Neural cell (in vitro differentiated cells): ENCODE results near the gene GABBR2. TPM values are rescaled to one million over a fixed set of nuclear protein-coding genes. Genes with fewer than 3 reads are reported as not detected.

ENCODE experiments used
- H2AFZ ChIP-seq: fragments of 200-600, 300-800 bp; sonication (generic), shearing (Covaris generic); 2 replicates; pipeline ENCODE4 v1.6.0; 2014; ENCODE audit warnings: low read depth, mild to moderate bottlenecking, antibody characterized with exemption, low read length, moderate library complexity
- H3F3A ChIP-seq: fragments of 200-600 bp; shearing (Covaris generic); 2 replicates; pipeline ENCODE4 v1.6.1; 2016; ENCODE audit warnings: mild to moderate bottlenecking, moderate library complexity, mixed read lengths, antibody characterized with exemption, low read length; ENCODE audit not compliant: insufficient read depth, poor library complexity, severe bottlenecking
- H3K27ac ChIP-seq: fragments of 200-600, 300-800 bp; sonication (generic), shearing (Covaris generic); 2 replicates; pipeline ENCODE4 v1.5.1; 2014; ENCODE audit warnings: mild to moderate bottlenecking, low read length, moderate library complexity
- H3K27me3 ChIP-seq: fragments of 300-800, 200-600 bp; sonication (generic), shearing (Covaris generic); 2 replicates; pipeline ENCODE4 v1.6.0; 2014; ENCODE audit warnings: mild to moderate bottlenecking, low read depth, low read length, moderate library complexity; ENCODE audit not compliant: insufficient read depth
- H3K36me3 ChIP-seq: fragments of 300-800, 200-600 bp; sonication (generic), shearing (Covaris generic); 2 replicates; pipeline ENCODE4 v1.5.1; 2014; ENCODE audit warnings: mild to moderate bottlenecking, antibody characterized with exemption, low read length, moderate library complexity; ENCODE audit not compliant: insufficient read depth
- H3K4me2 ChIP-seq: fragments of 300-800, 200-600 bp; sonication (generic), shearing (Covaris generic); 2 replicates; pipeline ENCODE4 v1.6.0; 2014; ENCODE audit warnings: mild to moderate bottlenecking, low read length
- H3K4me3 ChIP-seq: fragments of 300-800, 200-600 bp; sonication (generic), shearing (Covaris generic); 2 replicates; pipeline ENCODE4 v1.5.1; 2014; ENCODE audit warnings: mild to moderate bottlenecking, low read length, moderate library complexity
- H3K79me2 ChIP-seq: fragments of 200-600 bp; shearing (Covaris generic); replicated peaks from 2 replicates; pipeline ENCODE4 v1.6.0; 2014; ENCODE audit warnings: mild to moderate bottlenecking, low read length, moderate library complexity; ENCODE audit not compliant: insufficient read depth
- H3K9ac ChIP-seq: fragments of 300-800, 200-600 bp; sonication (generic), shearing (Covaris generic); 2 replicates; pipeline ENCODE4 v1.6.1; 2016; ENCODE audit warnings: mild to moderate bottlenecking, low read length, mixed read lengths
- H3K9me2 ChIP-seq: fragments of 200-600 bp; shearing (Covaris generic); 2 replicates; pipeline ENCODE4 v1.6.1; 2016; ENCODE audit warnings: mild to moderate bottlenecking, low read length, mixed read lengths; ENCODE audit not compliant: insufficient read depth
- H3K9me3 ChIP-seq: fragments of 200-600, 300-800 bp; sonication (generic), shearing (Covaris generic); 2 replicates; pipeline ENCODE4 v1.6.1; 2016; ENCODE audit warnings: mild to moderate bottlenecking, mixed run types, low read length, moderate library complexity, mixed read lengths
- H4K20me1 ChIP-seq: fragments of 200-600 bp; shearing (Covaris generic); 2 replicates; pipeline ENCODE4 v1.6.1; 2016; ENCODE audit warnings: mild to moderate bottlenecking, mixed run types; ENCODE audit not compliant: insufficient read depth
- CTCF ChIP-seq: fragments of 450-650 bp; IDR thresholded peaks from 2 replicates; pipeline ENCODE4 v1.5.1; 2014; ENCODE audit warnings: antibody characterized with exemption, mild to moderate bottlenecking, moderate library complexity; ENCODE audit not compliant: poor library complexity, severe bottlenecking
- EP300 ChIP-seq: fragments of 450-650 bp; conservative IDR thresholded peaks from 2 replicates; pipeline ENCODE4 v1.6.1; 2014; ENCODE audit warnings: antibody characterized with exemption, mild to moderate bottlenecking, moderate library complexity; ENCODE audit not compliant: poor library complexity, severe bottlenecking
- EZH2 ChIP-seq: fragments of 200-600, 300-800 bp; shearing (Covaris generic), sonication (generic); IDR thresholded peaks from 2 replicates; pipeline ENCODE4 v1.6.1; 2014; ENCODE audit warnings: antibody characterized with exemption, low read length, borderline replicate concordance, mild to moderate bottlenecking; ENCODE audit not compliant: insufficient read depth, poor library complexity, severe bottlenecking
- MXI1 ChIP-seq: fragments of 450-650 bp; conservative IDR thresholded peaks from 2 replicates; pipeline ENCODE4 v1.6.1; 2014; ENCODE audit warnings: antibody characterized with exemption, mild to moderate bottlenecking; ENCODE audit not compliant: poor library complexity, severe bottlenecking
- POLR2AphosphoS5 ChIP-seq: IDR thresholded peaks from 2 replicates; pipeline ENCODE4 v1.6.1; 2012
- RAD21 ChIP-seq: fragments of 450-650 bp; conservative IDR thresholded peaks from 2 replicates; pipeline ENCODE4 v1.6.1; 2014; ENCODE audit warnings: antibody characterized with exemption, mild to moderate bottlenecking, moderate library complexity
- REST ChIP-seq: IDR thresholded peaks from 2 replicates; pipeline ENCODE4 v1.6.1; 2012; ENCODE audit warnings: borderline replicate concordance
- SMC3 ChIP-seq: fragments of 450-650 bp; conservative IDR thresholded peaks from 2 replicates; pipeline ENCODE4 v1.6.1; 2014; ENCODE audit warnings: antibody characterized with exemption, mild to moderate bottlenecking, moderate library complexity; ENCODE audit not compliant: poor library complexity
- TAF1 ChIP-seq: IDR thresholded peaks from 2 replicates; pipeline ENCODE4 v1.6.1; 2012; ENCODE audit warnings: low read depth
- polyA plus RNA-seq: library from polyadenylated mRNA; depleted of rRNA; stranded (reverse); fragments of >200 nt; gene quantifications from 2 replicates; pipeline ENCODE4 v1.2.3, GENCODE V29; 2014

GABBR2 gene
- polyA plus RNA-seq, 1 donor from 2014 or later: 7.1 TPM

- Histone ChIP-seq H3K79me2 (no peaks in the 10 kb centered on the region), H3F3A (no peaks in the 10 kb centered on the region), H3K9me2 (no peaks in the 10 kb centered on the region), H3K27ac (no peak overlapping the region), H3K27me3 (no peaks in the 10 kb centered on the region), H3K9ac (no peak overlapping the region), H4K20me1 (no peaks in the 10 kb centered on the region), H2AFZ (no peak overlapping the region), H3K9me3 (no peaks in the 10 kb centered on the region), H3K4me2 (no peak overlapping the region), H3K36me3 (no peaks in the 10 kb centered on the region), H3K4me3 (no peak overlapping the region)
- TF ChIP-seq REST (no peak), EZH2 (no peak), TAF1 (no peak), RAD21 (no peak), CTCF (no peak), POLR2AphosphoS5 (no peak), SMC3 (no peak), EP300 (no peak), MXI1 (no peak)
These were observed 365.9 kb downstream of the GABBR2 start for GRCh38 chr9:98342820-98343210.

- Histone ChIP-seq H4K20me1 (no peaks in the 10 kb centered on the region), H2AFZ (no peak overlapping the region), H3K79me2 (no peaks in the 10 kb centered on the region), H3K36me3 (no peaks in the 10 kb centered on the region), H3F3A (no peaks in the 10 kb centered on the region), H3K27me3 (no peaks in the 10 kb centered on the region), H3K9ac (no peak overlapping the region), H3K9me2 (no peaks in the 10 kb centered on the region), H3K4me2 (no peak overlapping the region), H3K4me3 (no peak overlapping the region), H3K9me3 (no peaks in the 10 kb centered on the region), H3K27ac (no peak overlapping the region)
- no peak for TF ChIP-seq REST
- TF ChIP-seq MXI1: no peak
- TF ChIP-seq TAF1: no peak
- TF ChIP-seq POLR2AphosphoS5: no peak
- no peak for TF ChIP-seq CTCF
- no peak for TF ChIP-seq SMC3
- TF ChIP-seq RAD21: no peak
- no peak for TF ChIP-seq EZH2
- TF ChIP-seq EP300: no peak
These were observed 366.5 kb downstream of the GABBR2 start for GRCh38 chr9:98342098-98342819.
